Activated CD8-positive, alpha-beta memory T cell treated with anti-CD3 and anti-CD28 coated beads, Interleukin-2, amount 50 U/mL, for 24 hours (primary cell): ENCODE measurements around the gene CYB561D2.

Source experiments
- DNase-seq: peaks from one replicate; pipeline ENCODE4 v3.0.0-alpha.2; 2020; ENCODE audit errors: extremely low read depth

Gene CYB561D2

GRCh38 chr3:50341996-50342650, 8.5 kb upstream of the CYB561D2 start:
- no peak for DNase-seq

- DNase-seq, result no peak
These were observed 7.6 kb upstream of the CYB561D2 start for GRCh38 chr3:50342813-50343633.

- no peak for DNase-seq
These were observed 5.7 kb upstream of the CYB561D2 start for GRCh38 chr3:50345008-50345407.

GRCh38 chr3:50345586-50346234, 5.0 kb upstream of the CYB561D2 start, which contains the start of gene ZMYND10:
Gene ZMYND10 (minus strand): TSS chr3:50345732. CDS start chr3:50345579, 153 bp downstream.
- no peak for DNase-seq

GRCh38 chr3:50347187-50347813, 3.4 kb upstream of the CYB561D2 start:
- DNase-seq, result peak; percentile 37

- no peak for DNase-seq
These were observed 492 bp upstream of the CYB561D2 start for GRCh38 chr3:50350213-50350526.

GRCh38 chr3:50351323-50351697, 648 bp downstream of the CYB561D2 start:
- no peak for DNase-seq

- no peak for DNase-seq
These were observed 2.1 kb downstream of the CYB561D2 start for GRCh38 chr3:50352781-50353180.

- DNase-seq, result no peak
These were observed 2.8 kb downstream of the CYB561D2 start for GRCh38 chr3:50353245-50354004.

- no peak for DNase-seq
These were observed 3.6 kb downstream of the CYB561D2 start for GRCh38 chr3:50354186-50354764.

GRCh38 chr3:50354850-50355249, 4.2 kb downstream of the CYB561D2 start:
- DNase-seq, result no peak

- no peak for DNase-seq
These were observed 5.3 kb downstream of the CYB561D2 start for GRCh38 chr3:50355829-50356552.

GRCh38 chr3:50356553-50356952, 5.9 kb downstream of the CYB561D2 start:
- no peak for DNase-seq

GRCh38 chr3:50357481-50357880, 6.8 kb downstream of the CYB561D2 start:
- DNase-seq, result no peak

GRCh38 chr3:50358355-50358910, 7.8 kb downstream of the CYB561D2 start:
- DNase-seq, result no peak

- peak; percentile 91 for DNase-seq
These were observed 8.5 kb downstream of the CYB561D2 start, which contains the start of gene TMEM115 for GRCh38 chr3:50358911-50359759. Gene TMEM115 (minus strand): TSS chr3:50359521. CDS start chr3:50359063, 458 bp downstream.

GRCh38 chr3:50359760-50360110, 9.1 kb downstream of the CYB561D2 start:
- no peak for DNase-seq

GRCh38 chr3:50364573-50365079, 14.0 kb downstream of the CYB561D2 start:
- DNase-seq, result no peak
